HUES6 (cell line): ENCODE measurements around the gene RELB.

ENCODE experiments used
- H3K27ac ChIP-seq: 2 replicates; pipeline ENCODE4 v1.7.0; 2013; ENCODE audit warnings: low read depth, mild to moderate bottlenecking, low read length, inconsistent platforms
- H3K27me3 ChIP-seq: 2 replicates; pipeline ENCODE4 v1.6.1; 2013; ENCODE audit warnings: low read length; ENCODE audit not compliant: control insufficient read depth, insufficient read depth
- H3K36me3 ChIP-seq: 2 replicates; pipeline ENCODE4 v1.6.1; 2013; ENCODE audit warnings: low read length; ENCODE audit not compliant: control insufficient read depth, insufficient read depth
- H3K4me1 ChIP-seq: 2 replicates; pipeline ENCODE4 v1.6.1; 2013; ENCODE audit warnings: low read length; ENCODE audit not compliant: control insufficient read depth, insufficient read depth
- H3K4me3 ChIP-seq: 2 replicates; pipeline ENCODE4 v1.5.1; 2013; ENCODE audit warnings: low read depth, low read length
- H3K9ac ChIP-seq: one replicate; pipeline ENCODE4 v1.6.1; 2013; ENCODE audit warnings: mild to moderate bottlenecking, low read length
- H3K9me3 ChIP-seq: 2 replicates; pipeline ENCODE4 v1.6.1; 2013; ENCODE audit warnings: low read depth, low read length; ENCODE audit not compliant: control insufficient read depth, insufficient read depth

RELB gene

DNA sequence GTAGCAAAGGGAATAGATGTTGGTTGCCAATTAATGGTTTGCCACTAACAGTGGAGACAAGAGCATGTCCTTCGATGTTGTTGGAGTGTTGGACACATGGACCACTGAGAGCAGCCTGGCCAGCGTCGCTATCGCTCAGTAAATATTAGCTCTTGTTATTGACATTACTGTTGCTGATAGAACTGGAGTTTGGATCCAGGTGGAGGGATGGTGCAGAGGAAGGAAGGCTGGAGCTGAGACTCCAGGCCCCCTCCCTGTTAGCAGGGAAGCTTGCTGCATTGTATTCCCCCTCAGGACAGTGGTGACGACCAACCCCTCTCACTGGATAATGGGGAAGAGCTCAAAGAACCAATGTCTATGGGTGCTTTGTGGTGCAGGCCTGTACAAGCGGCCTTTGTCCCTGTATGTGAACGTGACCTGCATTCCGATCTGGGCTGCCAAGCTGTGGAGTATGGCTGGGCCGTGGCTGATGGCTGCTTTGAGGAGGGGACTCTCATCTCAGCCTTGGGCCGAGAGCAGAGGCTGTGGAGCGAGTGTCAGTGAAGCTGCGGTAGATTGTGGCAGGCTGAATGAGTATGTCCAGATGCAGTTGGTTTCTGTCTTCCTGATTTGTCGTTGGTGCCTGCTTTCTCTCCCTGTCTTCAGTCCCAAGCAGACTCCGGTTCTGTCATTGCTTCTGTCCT lies 44.5 kb downstream of the RELB start:
- H3K9ac ChIP-seq, result no peak overlapping the region
- no peak overlapping the region for H3K27ac ChIP-seq
- H3K9me3 ChIP-seq, result no peaks in the 10 kb centered on the region
- no peaks in the 10 kb centered on the region for H3K27me3 ChIP-seq
- H3K4me1 ChIP-seq, result peaks cover 3% of the 10 kb centered on the region; the same call in 1 of the 2 replicates
- no peak overlapping the region for H3K4me3 ChIP-seq
- H3K36me3 ChIP-seq, result peaks cover 54% of the 10 kb centered on the region

DNA sequence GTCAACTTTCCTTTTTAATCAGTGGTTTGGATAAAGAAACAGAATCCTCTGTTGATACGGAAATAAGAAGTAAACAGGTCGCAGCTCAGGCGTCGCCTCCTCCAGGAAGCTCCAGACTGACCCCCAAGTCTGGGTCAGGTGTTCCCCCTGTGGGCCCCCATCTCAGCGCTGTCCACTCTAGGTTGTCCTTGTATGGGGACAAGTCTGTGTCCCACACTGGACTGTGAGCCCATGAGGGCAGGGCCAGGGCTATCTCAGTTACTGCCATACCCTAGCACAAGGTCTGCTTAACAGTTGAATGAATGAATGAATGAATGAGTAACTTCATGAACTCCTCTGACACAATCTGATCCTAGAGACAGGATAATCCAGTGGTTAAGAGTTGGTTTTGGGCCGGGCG lies 45.1 kb downstream of the RELB start:
- Histone ChIP-seq H3K4me1 (peaks cover 3% of the 10 kb centered on the region; the same call in 1 of the 2 replicates), H3K36me3 (peaks cover 53% of the 10 kb centered on the region), H3K9ac (no peak overlapping the region), H3K27ac (no peak overlapping the region), H3K4me3 (no peak overlapping the region), H3K9me3 (no peaks in the 10 kb centered on the region), H3K27me3 (no peaks in the 10 kb centered on the region)

DNA sequence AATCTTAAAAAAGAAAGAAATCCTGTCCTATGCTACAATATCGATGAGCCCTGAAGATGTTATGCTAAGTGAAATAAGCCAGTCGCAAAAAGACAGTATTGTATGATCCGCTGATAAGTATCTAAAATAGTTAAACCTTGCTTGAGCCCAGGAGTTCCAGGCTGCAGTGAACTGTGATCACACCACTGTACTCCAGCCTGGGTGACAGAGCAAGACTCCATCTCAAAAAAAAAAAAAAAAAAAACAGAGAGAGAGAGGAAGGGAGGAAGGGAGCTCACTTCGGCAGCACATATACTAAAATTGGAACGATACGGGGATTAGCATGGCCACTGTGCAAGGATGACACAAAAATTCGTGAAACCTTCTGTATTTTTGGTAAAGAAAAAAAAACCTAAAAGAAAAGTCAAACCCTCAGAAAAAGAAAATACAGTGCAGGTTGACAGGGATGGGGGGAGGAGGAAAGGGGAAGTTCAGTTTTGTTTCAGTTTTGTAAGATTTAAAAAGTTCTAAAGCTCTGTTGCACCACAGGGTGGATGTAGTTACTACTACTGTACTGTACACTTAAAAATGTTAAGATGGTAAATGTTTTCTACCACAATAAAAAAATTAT lies 46.0 kb downstream of the RELB start:
- H3K36me3 ChIP-seq, result peaks cover 50% of the 10 kb centered on the region
- peaks cover 3% of the 10 kb centered on the region; the same call in 1 of the 2 replicates for H3K4me1 ChIP-seq
- no peaks in the 10 kb centered on the region for H3K9me3 ChIP-seq
- no peak overlapping the region for H3K27ac ChIP-seq
- H3K4me3 ChIP-seq, result no peak overlapping the region
- H3K9ac ChIP-seq, result no peak overlapping the region
- no peaks in the 10 kb centered on the region for H3K27me3 ChIP-seq

DNA sequence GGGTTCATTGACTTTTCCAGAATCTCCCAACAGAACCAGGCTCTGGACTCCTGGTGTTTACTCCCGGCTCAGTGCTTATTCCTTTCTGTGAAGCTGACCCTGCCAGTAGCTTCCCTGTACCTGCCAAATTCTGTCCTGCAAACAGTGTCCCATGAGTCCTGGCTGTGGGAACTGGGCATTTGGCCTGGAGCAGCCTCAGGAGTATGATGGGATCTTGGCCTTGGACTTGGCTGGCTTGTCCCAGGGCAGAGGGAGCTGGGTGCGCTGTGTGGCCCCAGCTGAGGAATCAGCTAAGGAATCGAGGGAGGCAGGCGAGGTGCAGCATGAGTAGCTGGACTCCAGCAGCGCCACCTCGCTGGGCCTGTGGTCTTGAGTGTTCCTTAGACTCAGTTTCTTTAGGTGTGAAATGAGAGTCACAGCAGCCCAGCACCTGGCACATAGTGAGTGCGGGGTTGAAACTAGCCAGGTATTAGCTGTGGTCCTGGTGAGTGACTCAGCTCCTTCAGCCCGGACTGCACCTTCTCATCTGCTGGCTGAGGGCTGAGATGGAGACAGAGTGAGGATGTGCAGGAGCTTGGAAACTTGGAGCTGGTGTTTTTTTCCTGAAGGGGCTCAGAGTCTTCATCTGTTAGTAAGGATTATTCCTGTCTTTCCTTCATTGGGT lies 47.9 kb downstream of the RELB start:
- H3K27ac ChIP-seq, result peak overlapping the region; percentile 64; the same call in 1 of the 2 replicates
- peaks cover 52% of the 10 kb centered on the region for H3K36me3 ChIP-seq

DNA sequence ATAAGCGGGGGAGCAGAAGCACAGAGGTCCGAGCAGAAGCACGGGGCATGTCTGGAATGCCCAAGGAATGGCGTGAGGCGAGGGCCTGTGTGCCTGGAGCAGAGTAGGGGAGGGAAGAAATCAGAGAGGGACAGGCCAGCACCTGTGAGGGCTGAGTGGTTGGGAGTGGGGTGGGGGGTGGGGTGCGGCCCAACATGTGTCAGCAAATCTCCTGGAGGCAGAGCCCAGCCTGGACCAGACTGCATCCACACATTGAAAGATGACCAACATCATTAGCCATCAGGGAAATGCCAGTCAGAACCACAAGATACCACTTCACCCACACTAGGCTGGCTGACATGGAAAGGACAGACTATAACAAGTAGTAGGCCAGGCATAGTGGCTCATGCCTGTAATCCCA lies 48.8 kb downstream of the RELB start:
- H3K4me1 ChIP-seq, result peaks cover 3% of the 10 kb centered on the region; the same call in 1 of the 2 replicates
- H3K36me3 ChIP-seq, result peaks cover 51% of the 10 kb centered on the region
- no peaks in the 10 kb centered on the region for H3K27me3 ChIP-seq
- no peak overlapping the region for H3K9ac ChIP-seq
- H3K27ac ChIP-seq, result no peak overlapping the region
- H3K9me3 ChIP-seq, result no peaks in the 10 kb centered on the region
- no peak overlapping the region for H3K4me3 ChIP-seq

More for the DNA sequence above, 47.9 kb downstream of the RELB start:
- peaks cover 3% of the 10 kb centered on the region; the same call in 1 of the 2 replicates for H3K4me1 ChIP-seq
- H3K27me3 ChIP-seq, result no peaks in the 10 kb centered on the region
- no peaks in the 10 kb centered on the region for H3K9me3 ChIP-seq
- no peak overlapping the region for H3K4me3 ChIP-seq
- no peak overlapping the region for H3K9ac ChIP-seq

DNA sequence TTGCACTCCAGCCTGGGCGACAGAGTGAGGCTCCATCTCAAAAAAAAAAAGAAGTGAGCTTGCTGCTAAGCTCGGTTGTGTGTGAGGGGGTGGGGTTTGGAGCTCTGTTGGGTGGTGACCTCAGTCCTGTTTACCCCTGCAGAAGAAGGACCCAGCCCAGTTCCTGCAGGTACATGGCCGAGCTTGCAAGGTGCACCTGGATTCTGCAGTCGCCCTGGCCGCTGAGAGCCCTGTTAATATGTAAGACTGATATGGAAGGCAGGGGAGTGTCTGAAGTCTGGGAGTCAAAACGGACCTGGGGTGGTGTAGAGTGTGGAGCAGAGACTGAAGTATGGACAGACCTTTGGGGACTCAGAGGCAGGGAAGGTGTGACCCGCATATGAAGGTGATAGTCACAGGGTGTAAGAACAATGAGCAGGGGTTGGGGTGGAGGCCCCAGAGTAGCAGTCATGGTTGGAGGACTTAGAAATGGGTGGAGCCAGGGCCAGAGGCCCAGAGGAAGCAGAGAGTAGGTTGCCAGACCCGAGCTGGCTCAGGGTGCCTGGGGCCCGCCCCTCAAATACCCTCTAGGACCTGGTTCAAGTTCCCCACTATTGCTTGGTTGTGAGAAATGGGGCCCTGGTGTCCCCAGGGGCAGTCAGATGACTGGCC lies 50.8 kb downstream of the RELB start:
- no peak overlapping the region for H3K27ac ChIP-seq
- no peak overlapping the region for H3K9ac ChIP-seq
- no peaks in the 10 kb centered on the region for H3K27me3 ChIP-seq
- H3K4me3 ChIP-seq, result no peak overlapping the region
- H3K4me1 ChIP-seq, result peaks cover 3% of the 10 kb centered on the region; the same call in 1 of the 2 replicates
- no peaks in the 10 kb centered on the region for H3K9me3 ChIP-seq
- H3K36me3 ChIP-seq, result peaks cover 53% of the 10 kb centered on the region

DNA sequence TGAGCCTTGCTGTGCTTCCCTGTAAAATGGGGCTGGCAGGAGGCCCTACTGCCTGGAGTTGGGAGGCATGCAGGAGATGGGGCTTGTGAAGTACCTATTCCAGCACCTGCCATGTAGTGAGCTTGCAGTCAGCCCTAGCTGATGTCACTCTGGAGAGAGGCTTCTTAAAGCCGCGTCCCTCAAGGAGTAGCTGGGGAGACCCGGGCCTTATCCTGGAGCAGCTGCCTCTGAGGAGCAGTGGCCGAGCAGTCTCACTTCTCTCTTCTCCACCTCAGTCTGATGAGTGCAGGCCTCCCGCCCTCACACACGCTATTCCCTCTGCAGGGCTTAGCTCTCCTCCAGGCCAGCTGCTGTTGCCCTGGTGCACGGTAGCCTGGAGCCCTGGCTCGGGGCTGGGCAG lies 55.6 kb downstream of the RELB start:
- no peaks in the 10 kb centered on the region for H3K27me3 ChIP-seq
- peaks cover 93% of the 10 kb centered on the region for H3K36me3 ChIP-seq
- no peak overlapping the region for H3K9ac ChIP-seq
- no peak overlapping the region for H3K4me3 ChIP-seq
- H3K9me3 ChIP-seq, result no peaks in the 10 kb centered on the region
- no peaks in the 10 kb centered on the region for H3K4me1 ChIP-seq
- no peak overlapping the region for H3K27ac ChIP-seq

DNA sequence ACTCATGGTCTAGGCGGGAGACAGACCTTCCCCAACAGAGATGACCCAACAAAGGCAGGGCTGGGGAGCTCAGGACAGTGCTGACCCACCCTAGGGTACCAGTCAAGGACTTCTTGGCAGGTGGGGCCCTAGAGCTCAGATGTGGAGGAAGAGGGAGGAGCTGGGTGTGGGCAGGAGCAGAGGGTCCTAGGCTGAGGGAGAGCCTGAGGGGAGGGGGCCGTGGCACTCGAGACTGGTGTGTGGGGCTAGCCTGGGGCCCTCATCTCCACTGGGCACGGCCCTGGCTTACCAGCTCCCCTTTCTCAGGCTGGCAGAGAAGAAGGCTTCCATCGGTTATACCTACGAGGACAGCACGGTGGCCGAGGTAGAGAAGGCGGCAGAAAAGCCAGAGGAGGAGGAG lies 56.2 kb downstream of the RELB start:
- Histone ChIP-seq H3K36me3 (peaks cover 91% of the 10 kb centered on the region), H3K27me3 (no peaks in the 10 kb centered on the region), H3K9ac (no peak overlapping the region), H3K9me3 (no peaks in the 10 kb centered on the region), H3K27ac (no peak overlapping the region), H3K4me1 (no peaks in the 10 kb centered on the region), H3K4me3 (no peak overlapping the region)

DNA sequence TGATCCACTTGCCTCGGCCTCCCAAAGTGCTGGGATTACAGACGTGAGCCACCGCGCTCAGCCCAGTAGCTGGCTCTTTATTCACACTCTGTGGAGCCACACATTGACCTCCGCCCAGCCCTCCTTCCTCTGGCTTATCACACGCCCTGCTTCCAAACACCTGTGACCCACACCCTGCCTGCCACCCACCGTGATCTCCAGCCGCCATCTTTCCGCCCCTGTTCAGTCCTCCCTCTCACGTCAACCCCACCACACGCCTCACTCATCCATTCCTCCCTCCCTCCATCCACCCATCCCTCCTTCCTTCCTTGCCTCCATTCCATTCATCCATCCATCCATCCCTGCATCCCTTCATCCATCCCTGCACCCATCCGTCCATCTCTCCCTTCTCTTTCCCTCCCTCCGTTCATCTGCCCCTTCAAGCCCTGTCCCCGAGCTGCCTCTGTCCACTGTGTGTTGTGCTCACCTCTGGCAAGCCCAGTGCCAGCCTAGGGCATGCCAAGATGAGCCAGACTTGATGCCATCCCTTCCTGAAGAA lies 57.4 kb downstream of the RELB start:
- Histone ChIP-seq H3K4me3 (no peak overlapping the region), H3K4me1 (no peaks in the 10 kb centered on the region), H3K9me3 (no peaks in the 10 kb centered on the region), H3K36me3 (peaks cover 90% of the 10 kb centered on the region), H3K27ac (no peak overlapping the region), H3K9ac (no peak overlapping the region), H3K27me3 (no peaks in the 10 kb centered on the region)

DNA sequence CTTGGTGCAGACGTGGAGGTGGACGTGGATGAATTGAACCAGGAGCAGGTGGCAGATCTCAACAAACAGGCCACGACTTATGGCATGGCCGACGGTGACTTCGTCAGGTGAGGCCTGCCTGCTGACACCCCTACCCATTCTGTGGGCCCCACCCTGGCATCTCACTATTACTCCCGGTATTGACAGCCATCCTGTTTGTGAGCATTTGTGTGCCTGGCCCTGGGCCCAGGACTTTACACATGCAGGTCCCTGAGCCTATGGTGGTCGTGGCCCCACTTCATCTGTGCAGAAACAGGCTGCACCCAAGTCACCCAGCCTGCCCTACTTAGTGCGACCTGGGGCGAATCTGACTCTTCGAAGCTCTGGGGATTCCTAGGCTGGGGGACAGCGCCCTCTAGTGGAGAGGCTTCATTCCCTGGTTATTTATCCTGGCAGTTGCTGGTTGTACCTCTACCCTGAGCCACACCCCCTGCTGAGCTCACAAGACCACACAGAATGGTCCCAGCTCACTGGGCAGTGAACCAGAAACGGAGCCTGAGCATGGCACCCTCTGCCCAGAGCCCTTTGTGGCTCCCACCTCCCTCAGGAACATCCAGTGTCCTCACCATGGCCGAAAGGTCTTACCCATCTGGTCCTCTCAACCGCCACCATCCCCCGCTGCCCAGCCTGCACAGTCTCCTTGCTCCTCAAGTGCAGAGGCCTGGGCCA lies 58.1 kb downstream of the RELB start:
- H3K9ac ChIP-seq, result no peak overlapping the region
- no peaks in the 10 kb centered on the region for H3K4me1 ChIP-seq
- H3K36me3 ChIP-seq, result peaks cover 92% of the 10 kb centered on the region
- no peak overlapping the region for H3K4me3 ChIP-seq
- H3K9me3 ChIP-seq, result no peaks in the 10 kb centered on the region
- no peaks in the 10 kb centered on the region for H3K27me3 ChIP-seq
- no peak overlapping the region for H3K27ac ChIP-seq
